Right lobe of liver (tissue), 6 donors: ENCODE results near the gene CD9. TPM values are rescaled to one million over a fixed set of nuclear protein-coding genes. Genes with fewer than 3 reads are reported as not detected.

Experiments
- ATAC-seq, 4 donors: fragments of 200-7000 bp; cut with Tn5 transposase; one replicate each; pipeline ENCODE4 v1.9.1; 2020; ENCODE audit warnings: mild to moderate bottlenecking in 4 of 4, moderate library complexity in 4 of 4
- DNase-seq, 3 donors: peaks; one replicate each; pipeline ENCODE4 v3.0.0-alpha.2; 2020
- H3K27ac ChIP-seq, 3 donors: fragments of 200-600 bp; one replicate each; pipeline ENCODE4 v1.8.0; 2022
- H3K27me3 ChIP-seq, 2 donors: fragments of 200-600 bp; one replicate each; pipeline ENCODE4 v1.8.0; 2022
- H3K36me3 ChIP-seq, 4 donors: fragments of 200-600 bp; sonication (generic) in 1 of 4; one replicate each; pipeline versions ENCODE4 v1.5.1 to v1.8.0; 2017 to 2022; ENCODE audit warnings: control low read depth in 1 of 4
- H3K4me1 ChIP-seq, 4 donors: fragments of 200-600 bp; sonication (generic) in 1 of 4; one replicate each; pipeline versions ENCODE4 v1.5.1 to v1.8.0; 2017 to 2022; ENCODE audit warnings: control low read depth in 1 of 4
- H3K4me3 ChIP-seq, 3 donors: fragments of 200-600 bp; one replicate each; pipeline ENCODE4 v1.8.0; 2022
- H3K9me3 ChIP-seq, 4 donors: fragments of 200-600 bp; sonication (generic) in 1 of 4; one replicate each; pipeline versions ENCODE4 v1.5.1 to v1.8.0; 2017 to 2022; ENCODE audit warnings: control low read depth in 1 of 4
- POLR2A ChIP-seq: fragments of 450-650 bp; IDR thresholded peaks from one replicate; pipeline ENCODE4 v1.6.1; 2017; ENCODE audit warnings: antibody characterized with exemption, mild to moderate bottlenecking
- WGBS: methylation state at CpG from one replicate; pipeline ENCODE4 v1.1.6; 2018; ENCODE audit warnings: low coverage, low lambda C conversion rate; ENCODE audit not compliant: insufficient coverage; ENCODE audit errors: missing lambda C conversion rate; 5-methylcytosine and 5-hydroxymethylcytosine counted together
- intact Hi-C, 2 donors: fragments of 100-400 bp; cut with DNase I; formaldehyde crosslinking; loops; one replicate each; pipeline versions ENCODE4 v1.11.2 to v1.14.1; 2022
- total RNA-seq, 6 experiments: library from RNA; depleted of rRNA in 2 of 6; stranded (reverse); fragments of >200 nt in 2 of 6; fragmentation: NEBNext Ultra II Directional in 3 of 6; extraction: Animal tissue kit (Norgen Biotek cat#: 25700) in 3 of 6; gene quantifications; one replicate each; pipeline versions ENCODE4 v1.1.0 to v1.2.4, GENCODE V29; 2016 to 2023
- TF ChIP-seq, protein P1 (sequence below), 4 donors: fragments of 200-600 bp in 3 of 4; fragments of 450-650 bp in 1 of 4; IDR thresholded peaks; one replicate each; pipeline versions ENCODE4 v1.5.1 to v1.8.0; 2016 to 2022; ENCODE audit warnings: antibody characterized with exemption in 4 of 4, mild to moderate bottlenecking in 2 of 4
- donor health status: DM: no; HTN: yes; CAD: no.
- donor health status: DM: no; HTN: no; CAD: no.
- donor health status: DM: no; HTN: no; CAD: no.
- donor health status: DM: no; HTN: yes; CAD: no.
- donor health status: DM: no; HTN: yes; CAD: no.

Gene CD9
- total RNA-seq, 6 experiments from 2014 or later = 17.2 to 65.7 (median 34.2) TPM

DNA sequence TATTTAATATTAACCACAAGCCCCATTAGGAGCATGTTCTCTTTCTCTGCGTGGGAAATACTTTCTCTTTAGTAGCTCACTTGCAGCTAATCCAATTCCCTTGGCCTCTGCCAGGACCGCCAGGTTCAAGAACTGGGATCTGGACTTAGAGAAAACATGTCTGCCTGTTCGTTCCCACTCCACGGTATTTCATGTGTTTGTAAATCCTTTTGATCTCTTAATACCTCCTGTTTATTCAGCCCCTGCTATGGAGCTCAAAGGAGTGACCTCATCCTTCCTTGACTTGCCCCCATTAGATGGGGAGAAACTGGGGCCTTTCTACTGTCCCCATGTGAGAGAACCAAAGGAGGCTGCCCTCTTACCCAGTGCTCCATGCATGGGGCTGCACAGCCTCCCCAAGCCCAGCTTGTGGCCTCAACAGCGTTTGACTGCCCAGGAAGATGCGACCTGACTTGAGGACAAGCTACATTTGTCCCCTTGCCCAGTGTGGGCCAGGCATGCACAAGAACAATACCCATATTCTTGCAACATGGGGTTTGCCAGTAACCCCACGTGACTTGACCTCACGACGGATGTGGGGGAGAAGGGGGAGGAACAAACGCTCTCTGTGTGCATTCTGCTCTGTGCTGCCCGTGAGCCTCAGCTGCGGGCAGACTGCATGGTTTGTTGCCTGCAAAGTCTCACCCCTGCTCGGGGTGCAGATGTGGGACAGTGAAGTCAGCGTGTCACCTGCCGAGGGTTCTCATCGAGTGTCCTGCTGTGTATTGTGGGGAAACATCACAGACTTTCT lies 30.3 kb downstream of the CD9 start:
- H3K27ac ChIP-seq = peak overlapping the region in 1 of 3 donors; percentile 22
- H3K4me1 ChIP-seq = peaks cover 0 to 14% (median under 1%) of the 10 kb centered on the region in 4 donors
- peak; percentile 3 to 10 (median 4) for ATAC-seq
- H3K27me3 ChIP-seq = no peaks in the 10 kb centered on the region
- no peaks in the 10 kb centered on the region for H3K9me3 ChIP-seq
- WGBS = 78% methylated on average over 9 of the region's 16 CpGs
- H3K4me3 ChIP-seq = no peak overlapping the region
- peak in 2 of 3 donors; percentile 42 to 68 for DNase-seq
- H3K36me3 ChIP-seq = no peaks in the 10 kb centered on the region
- intact Hi-C loops = no loop called here
- TF ChIP-seq, protein P1, sequence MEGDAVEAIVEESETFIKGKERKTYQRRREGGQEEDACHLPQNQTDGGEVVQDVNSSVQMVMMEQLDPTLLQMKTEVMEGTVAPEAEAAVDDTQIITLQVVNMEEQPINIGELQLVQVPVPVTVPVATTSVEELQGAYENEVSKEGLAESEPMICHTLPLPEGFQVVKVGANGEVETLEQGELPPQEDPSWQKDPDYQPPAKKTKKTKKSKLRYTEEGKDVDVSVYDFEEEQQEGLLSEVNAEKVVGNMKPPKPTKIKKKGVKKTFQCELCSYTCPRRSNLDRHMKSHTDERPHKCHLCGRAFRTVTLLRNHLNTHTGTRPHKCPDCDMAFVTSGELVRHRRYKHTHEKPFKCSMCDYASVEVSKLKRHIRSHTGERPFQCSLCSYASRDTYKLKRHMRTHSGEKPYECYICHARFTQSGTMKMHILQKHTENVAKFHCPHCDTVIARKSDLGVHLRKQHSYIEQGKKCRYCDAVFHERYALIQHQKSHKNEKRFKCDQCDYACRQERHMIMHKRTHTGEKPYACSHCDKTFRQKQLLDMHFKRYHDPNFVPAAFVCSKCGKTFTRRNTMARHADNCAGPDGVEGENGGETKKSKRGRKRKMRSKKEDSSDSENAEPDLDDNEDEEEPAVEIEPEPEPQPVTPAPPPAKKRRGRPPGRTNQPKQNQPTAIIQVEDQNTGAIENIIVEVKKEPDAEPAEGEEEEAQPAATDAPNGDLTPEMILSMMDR (IDR thresholded peaks at IDR 0.05) = no peak
- TF ChIP-seq POLR2A = no peak

DNA sequence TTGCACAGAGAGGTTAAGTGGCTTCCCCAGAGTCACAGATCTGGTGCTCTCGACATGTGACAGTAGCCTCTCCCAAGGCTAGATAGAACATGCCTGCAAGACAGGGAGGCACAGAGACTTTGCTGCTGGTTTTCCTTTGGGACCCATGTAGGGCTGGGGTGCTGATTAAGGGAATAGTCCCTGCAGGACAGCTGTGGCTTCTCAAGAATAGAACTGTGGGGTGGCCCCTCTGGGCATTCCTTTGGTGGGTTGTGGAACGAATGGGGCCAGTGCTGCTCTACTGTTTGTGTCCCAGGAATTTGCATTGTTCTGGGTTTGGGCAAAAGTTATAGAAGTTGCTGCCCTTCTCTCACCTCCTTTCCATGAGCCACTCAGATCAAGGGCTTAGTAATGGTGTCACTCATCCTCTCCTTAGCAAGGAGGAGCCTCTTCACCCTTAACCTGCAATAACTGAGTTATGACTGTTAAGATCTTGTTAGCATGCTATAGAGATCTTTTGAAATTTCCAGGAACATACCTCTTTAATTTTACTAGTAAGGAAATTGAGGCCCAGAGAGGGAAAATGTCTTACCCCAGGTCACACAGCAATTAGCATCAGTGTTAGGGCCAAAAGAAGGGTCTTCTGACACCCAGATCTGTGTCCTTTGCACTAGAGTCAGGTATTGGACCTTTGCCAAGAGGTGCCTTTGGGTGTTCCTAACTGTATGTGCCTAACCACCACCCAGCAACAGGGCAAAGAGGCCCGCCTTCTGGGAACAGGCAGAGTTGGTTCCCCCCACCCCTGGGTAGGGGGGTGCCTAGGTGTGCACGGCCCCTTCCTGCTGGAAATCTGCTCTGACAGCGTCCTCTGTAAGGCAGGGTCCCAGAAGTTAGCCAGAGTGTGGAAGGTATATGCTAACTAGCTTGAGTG lies 31.4 kb downstream of the CD9 start:
- H3K27me3 ChIP-seq = no peaks in the 10 kb centered on the region
- intact Hi-C loops = no loop called here
- no peak overlapping the region for H3K4me3 ChIP-seq
- WGBS = no CpG with 5 or more reads among the region's 5 CpGs
- H3K36me3 ChIP-seq = peaks cover 0 to 4% (median 1%) of the 10 kb centered on the region in 4 donors
- no peaks in the 10 kb centered on the region for H3K9me3 ChIP-seq
- ATAC-seq (no peak), DNase-seq (no peak)
- H3K4me1 ChIP-seq = peaks cover 0 to 7% (median 0%) of the 10 kb centered on the region in 4 donors
- TF ChIP-seq, protein P1 (IDR thresholded peaks at IDR 0.05) = no peak
- TF ChIP-seq POLR2A = no peak
- no peak overlapping the region for H3K27ac ChIP-seq

DNA sequence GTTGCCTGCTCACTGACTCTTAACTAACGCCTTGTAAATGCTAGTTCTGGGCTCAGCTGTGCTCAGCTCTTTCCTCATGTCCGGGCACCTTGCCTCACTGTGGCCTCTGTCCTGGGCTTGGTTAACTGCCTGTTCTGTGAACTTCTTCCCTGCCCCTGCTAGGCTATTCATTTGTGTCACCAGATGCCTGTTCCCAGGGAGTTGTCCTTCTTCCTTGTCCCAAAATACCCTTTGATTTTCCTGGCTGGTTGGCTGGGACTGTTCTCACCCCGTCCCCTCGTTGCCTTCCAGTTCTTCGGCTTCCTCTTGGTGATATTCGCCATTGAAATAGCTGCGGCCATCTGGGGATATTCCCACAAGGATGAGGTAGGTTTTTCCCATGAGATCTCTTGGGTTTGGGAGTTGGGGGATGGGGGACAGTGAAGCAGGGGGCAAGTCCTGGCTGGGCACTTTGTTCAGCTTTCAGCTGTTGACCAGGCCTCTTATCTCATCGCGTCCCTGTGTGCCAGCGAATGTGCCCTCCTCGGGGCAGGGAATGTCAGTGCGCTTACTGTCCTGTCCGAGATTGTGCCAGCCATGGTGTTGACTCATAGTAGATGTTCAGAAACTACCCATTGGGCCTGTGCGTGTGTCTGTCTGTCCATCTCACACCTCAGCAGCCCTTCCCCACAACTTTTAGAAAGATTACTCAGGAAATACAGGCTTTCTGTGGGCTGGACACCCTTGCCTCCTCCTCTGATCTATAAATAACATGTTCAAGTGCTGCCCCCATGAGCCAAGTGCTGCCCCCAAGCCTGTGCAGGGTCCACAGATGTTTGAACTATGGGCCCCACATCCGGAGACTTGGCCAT lies 33.1 kb downstream of the CD9 start:
- no peak for TF ChIP-seq POLR2A
- TF ChIP-seq, protein P1 (IDR thresholded peaks at IDR 0.05) = no peak
- DNase-seq (no peak), ATAC-seq (peak in 3 of 4 donors; percentile 10 to 49 (median 27))
- Histone ChIP-seq H3K4me1 (no peaks in the 10 kb centered on the region), H3K4me3 (no peak overlapping the region), H3K36me3 (peaks cover 0 to 4% (median 1%) of the 10 kb centered on the region in 4 donors), H3K27me3 (no peaks in the 10 kb centered on the region), H3K27ac (no peak overlapping the region), H3K9me3 (no peaks in the 10 kb centered on the region)
- 62% methylated on average over 6 of the region's 15 CpGs for WGBS
- intact Hi-C loops = no loop called here

DNA sequence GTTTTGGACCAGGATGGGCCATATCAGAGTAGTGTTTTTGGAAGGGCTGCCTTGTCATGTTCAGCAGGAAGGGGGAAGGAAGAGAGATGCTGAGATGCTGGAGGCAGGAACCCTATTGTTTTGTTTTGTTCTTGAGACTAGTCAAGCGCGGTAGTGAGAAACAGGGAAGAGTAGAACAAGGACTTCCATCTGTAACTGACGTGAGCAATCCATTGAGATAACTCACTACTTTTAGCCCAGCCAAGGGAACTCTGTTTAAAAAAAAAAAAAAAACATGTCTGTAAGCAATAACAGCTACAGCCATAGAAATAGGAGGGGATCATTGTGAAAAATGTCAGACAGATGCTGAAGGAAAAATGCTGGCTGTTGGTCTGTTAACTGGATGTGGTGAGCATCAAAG lies 34.0 kb downstream of the CD9 start:
- Histone ChIP-seq H3K27ac (no peak overlapping the region), H3K4me3 (no peak overlapping the region), H3K36me3 (peaks cover 0 to 4% (median 1%) of the 10 kb centered on the region in 4 donors), H3K9me3 (no peaks in the 10 kb centered on the region), H3K27me3 (no peaks in the 10 kb centered on the region), H3K4me1 (no peaks in the 10 kb centered on the region)
- 60% methylated on average over 2 of the region's 3 CpGs for WGBS
- no peak for ATAC-seq
- no peak for DNase-seq
- TF ChIP-seq POLR2A = no peak
- TF ChIP-seq, protein P1 (IDR thresholded peaks at IDR 0.05) = no peak
- intact Hi-C loops = no loop called here
